ENCODE data around the gene KLHL17.
A peak's percentile ranks its signal among the peaks of the same experiment; 100 is the strongest.

The KLHL17 gene

DNA sequence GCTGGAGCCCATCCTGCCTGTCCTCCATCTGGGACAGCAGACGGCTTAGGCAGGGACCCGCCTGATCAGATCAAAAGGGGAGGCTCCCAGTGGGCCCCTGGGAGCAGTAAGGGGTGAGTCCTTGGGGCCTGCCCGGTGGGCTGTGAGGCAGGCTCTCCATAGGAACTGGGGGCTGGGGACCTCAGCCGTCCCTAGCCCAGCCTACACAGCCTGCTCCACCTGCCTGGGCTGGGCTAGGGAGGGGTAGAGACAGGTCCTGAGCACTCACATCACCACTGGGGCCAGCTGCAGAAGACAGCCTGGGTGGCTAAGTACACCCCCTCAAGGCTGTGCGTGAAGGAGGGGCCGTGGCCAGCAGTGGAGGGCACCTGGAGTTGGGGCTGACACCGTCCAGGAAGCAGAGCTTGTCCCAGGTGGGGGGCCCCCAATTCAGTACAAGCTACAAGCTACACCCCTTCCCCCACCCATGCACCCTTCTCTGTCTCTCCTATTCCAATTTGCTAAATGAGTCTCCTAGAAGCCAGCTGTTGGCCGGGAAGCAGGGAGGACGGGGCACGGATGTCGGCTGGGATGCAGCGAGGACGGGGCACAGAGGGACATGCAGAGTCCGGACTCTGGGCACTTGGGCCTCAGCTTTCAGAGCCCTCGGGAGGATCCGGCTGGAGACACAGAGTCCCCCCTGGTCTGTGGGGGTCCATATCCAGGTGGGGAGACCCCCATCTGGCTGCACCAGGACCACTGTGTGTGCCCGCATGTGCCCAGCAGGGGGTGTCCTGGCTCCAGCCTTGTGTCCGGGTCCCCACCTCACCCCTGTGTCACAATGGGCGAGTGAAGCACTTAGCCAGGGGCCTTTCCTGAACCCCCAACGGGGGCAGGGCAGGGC is 54.7 kb downstream of the KLHL17 start:
- DNase-seq: no peak
- H3K27ac ChIP-seq (ENCODE audit: low read length): no peak overlapping the region
- no peak overlapping the region for H2AFZ ChIP-seq (ENCODE audit: low read length)
- no peak for TF ChIP-seq EZH2 (optimal IDR thresholded peaks at IDR 0.05; ENCODE audit: low read depth, low read length)
- TF ChIP-seq EZH2phosphoT487 (IDR thresholded peaks at IDR 0.05; ENCODE audit: low read length): no peak
- TF ChIP-seq, protein P1, sequence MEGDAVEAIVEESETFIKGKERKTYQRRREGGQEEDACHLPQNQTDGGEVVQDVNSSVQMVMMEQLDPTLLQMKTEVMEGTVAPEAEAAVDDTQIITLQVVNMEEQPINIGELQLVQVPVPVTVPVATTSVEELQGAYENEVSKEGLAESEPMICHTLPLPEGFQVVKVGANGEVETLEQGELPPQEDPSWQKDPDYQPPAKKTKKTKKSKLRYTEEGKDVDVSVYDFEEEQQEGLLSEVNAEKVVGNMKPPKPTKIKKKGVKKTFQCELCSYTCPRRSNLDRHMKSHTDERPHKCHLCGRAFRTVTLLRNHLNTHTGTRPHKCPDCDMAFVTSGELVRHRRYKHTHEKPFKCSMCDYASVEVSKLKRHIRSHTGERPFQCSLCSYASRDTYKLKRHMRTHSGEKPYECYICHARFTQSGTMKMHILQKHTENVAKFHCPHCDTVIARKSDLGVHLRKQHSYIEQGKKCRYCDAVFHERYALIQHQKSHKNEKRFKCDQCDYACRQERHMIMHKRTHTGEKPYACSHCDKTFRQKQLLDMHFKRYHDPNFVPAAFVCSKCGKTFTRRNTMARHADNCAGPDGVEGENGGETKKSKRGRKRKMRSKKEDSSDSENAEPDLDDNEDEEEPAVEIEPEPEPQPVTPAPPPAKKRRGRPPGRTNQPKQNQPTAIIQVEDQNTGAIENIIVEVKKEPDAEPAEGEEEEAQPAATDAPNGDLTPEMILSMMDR (IDR thresholded peaks at IDR 0.05; ENCODE audit: low read length): peak; percentile 18; the same call in 1 of the 2 replicates
- H3K9me2 ChIP-seq (replicated peaks; ENCODE audit: insufficient read depth, low read length): no peaks in the 10 kb centered on the region
- no peak overlapping the region for H3K9ac ChIP-seq (ENCODE audit: low read length)
- no peaks in the 10 kb centered on the region; the same call in 1 of the 2 replicates for H3K9me3 ChIP-seq (replicated peaks; ENCODE audit: insufficient read depth, low read length)
- peaks cover 23% of the 10 kb centered on the region for H3K27me3 ChIP-seq (replicated peaks; ENCODE audit: insufficient read depth, low read length)
- no peaks in the 10 kb centered on the region for H4K20me1 ChIP-seq (ENCODE audit: insufficient read depth, low read length)
- H3K4me2 ChIP-seq (ENCODE audit: low read depth, low read length): no peak overlapping the region
- H3K4me3 ChIP-seq (ENCODE audit: low read length): no peak overlapping the region
- H3K36me3 ChIP-seq (replicated peaks; ENCODE audit: insufficient read depth, low read length): no peaks in the 10 kb centered on the region
- no peaks in the 10 kb centered on the region for H3F3A ChIP-seq (ENCODE audit: insufficient read depth, low read length)
- H3K4me1 ChIP-seq (ENCODE audit: low read length): peaks cover 8% of the 10 kb centered on the region
- no peaks in the 10 kb centered on the region for H3K79me2 ChIP-seq (ENCODE audit: low read length)
